PC-9 (cell line): ENCODE results near the gene RGL1.

Experiments
- CTCF ChIP-seq: fragments of 200-600 bp; sonication (generic); conservative IDR thresholded peaks from 2 replicates; pipeline ENCODE4 v1.6.1; 2017; ENCODE audit warnings: mixed run types, antibody characterized with exemption, mild to moderate bottlenecking, moderate library complexity
- EZH2 ChIP-seq: fragments of 200-600 bp; sonication (generic); IDR thresholded peaks from 2 replicates; pipeline ENCODE4 v1.8.0; 2017; ENCODE audit warnings: antibody characterized with exemption, low read depth

- no peak for TF ChIP-seq CTCF
- no peak for TF ChIP-seq EZH2
Measured at GRCh38 chr1:183859119-183859518, 54.2 kb downstream of the RGL1 start.
